Smooth muscle cell (in vitro differentiated cells): ENCODE results near the gene CHRNE. TPM values are rescaled to one million over a fixed set of nuclear protein-coding genes. Genes with fewer than 3 reads are reported as not detected.
A peak's percentile ranks its signal among the peaks of the same experiment; 100 is the strongest.

Experiments
- DNase-seq: peaks from one replicate; lab custom pipeline; 2025; ENCODE audit not compliant: unreplicated experiment; lab: John Stamatoyannopoulos, UW
- H2AFZ ChIP-seq: fragments of 200-600 bp; sonication (generic); 2 replicates; pipeline ENCODE4 v1.6.0; 2016; ENCODE audit warnings: antibody characterized with exemption, low read depth, mild to moderate bottlenecking
- H3F3A ChIP-seq: fragments of 200-600 bp; sonication (generic); 2 replicates; pipeline ENCODE4 v1.6.0; 2017; ENCODE audit warnings: antibody characterized with exemption, low read depth
- H3K27ac ChIP-seq: fragments of 200-600 bp; sonication (generic); 2 replicates; pipeline ENCODE4 v1.5.1; 2016; ENCODE audit warnings: low read depth, mild to moderate bottlenecking
- H3K27me3 ChIP-seq: fragments of 200-600 bp; sonication (generic); 2 replicates; pipeline ENCODE4 v1.6.1; 2016; ENCODE audit warnings: low read depth, mild to moderate bottlenecking
- H3K36me3 ChIP-seq: fragments of 200-600 bp; sonication (generic); 2 replicates; pipeline ENCODE4 v1.5.1; 2016; ENCODE audit warnings: low read depth
- H3K4me1 ChIP-seq: fragments of 200-600 bp; sonication (generic); 2 replicates; pipeline ENCODE4 v1.5.1; 2016; ENCODE audit warnings: low read depth
- H3K4me2 ChIP-seq: fragments of 200-600 bp; sonication (generic); 2 replicates; pipeline ENCODE4 v1.6.0; 2016; ENCODE audit warnings: mild to moderate bottlenecking
- H3K4me3 ChIP-seq: fragments of 200-600 bp; sonication (generic); 2 replicates; pipeline ENCODE4 v1.5.1; 2016; ENCODE audit warnings: mild to moderate bottlenecking
- H3K79me2 ChIP-seq: fragments of 200-600 bp; sonication (generic); 2 replicates; pipeline ENCODE4 v1.6.0; 2016; ENCODE audit warnings: low read depth, mild to moderate bottlenecking
- H3K9ac ChIP-seq: fragments of 200-600 bp; sonication (generic); 2 replicates; pipeline ENCODE4 v1.6.0; 2016; ENCODE audit warnings: low read depth
- H3K9me3 ChIP-seq: fragments of 200-600 bp; sonication (generic); replicated peaks from 2 replicates; pipeline ENCODE4 v1.5.1; 2016; ENCODE audit warnings: low read depth
- H4K20me1 ChIP-seq: fragments of 200-600 bp; sonication (generic); 2 replicates; pipeline ENCODE4 v1.6.0; 2016; ENCODE audit warnings: low read depth
- WGBS: methylation state at CpG from one replicate; pipeline ENCODE4 v1.1.7; 2016; ENCODE audit warnings: low lambda C conversion rate; 5-methylcytosine and 5-hydroxymethylcytosine counted together
- polyA plus RNA-seq: library from polyadenylated mRNA; unstranded; fragments of >200 nt; fragmentation: Nextera tagmentation; extraction: Ambion mirVana; gene quantifications from 2 replicates; pipeline ENCODE4 v1.2.1, GENCODE V29; 2016
- total RNA-seq: library from RNA; depleted of rRNA; stranded (reverse); fragments of >200 nt; gene quantifications from 2 replicates; pipeline ENCODE4 v1.2.3, GENCODE V29; 2014
- TF ChIP-seq, protein P1 (sequence below): fragments of 200-600 bp; sonication (generic); IDR thresholded peaks from 2 replicates; pipeline ENCODE4 v1.5.1; 2017; ENCODE audit warnings: borderline replicate concordance, mild to moderate bottlenecking, antibody characterized with exemption; ENCODE audit not compliant: insufficient read depth, poor library complexity, severe bottlenecking

CHRNE gene
- total and polyA plus RNA-seq, 2 experiments from 2014 or later: 1.7 to 2.7 TPM

DNA sequence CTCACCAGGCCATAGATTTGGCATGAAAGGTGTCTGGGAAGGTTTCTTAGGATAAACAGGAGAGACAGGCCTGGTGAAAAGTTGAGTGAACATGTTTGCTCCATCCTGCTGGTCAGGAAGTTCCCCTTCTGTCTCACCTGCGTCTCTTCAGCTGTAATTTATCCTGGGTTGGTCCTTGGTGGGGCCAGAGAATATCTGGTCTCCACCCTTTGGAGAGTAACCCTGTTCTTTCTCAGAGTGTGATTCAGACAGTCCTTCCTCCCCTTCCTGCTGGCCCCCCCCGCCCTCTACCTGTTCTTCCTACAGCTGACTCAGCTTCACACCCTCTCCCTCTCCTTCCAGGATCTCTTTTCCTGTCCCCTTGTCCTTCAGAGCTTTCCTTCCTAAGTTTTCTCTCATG, 52.7 kb downstream of the CHRNE start:
- Histone ChIP-seq H3K9me3 (no peaks in the 10 kb centered on the region), H2AFZ (no peak overlapping the region), H3K9ac (peak overlapping the region; percentile 57), H3K4me1 (peaks cover 9% of the 10 kb centered on the region), H3K36me3 (no peaks in the 10 kb centered on the region), H3K27me3 (no peaks in the 10 kb centered on the region), H3F3A (peaks cover 2% of the 10 kb centered on the region), H3K79me2 (peaks cover 25% of the 10 kb centered on the region), H3K4me3 (no peak overlapping the region), H3K4me2 (no peak overlapping the region), H4K20me1 (peaks cover 77% of the 10 kb centered on the region), H3K27ac (peak overlapping the region; percentile 82)
- 88% methylated on average over 2 of the region's 2 CpGs for WGBS
- TF ChIP-seq, protein P1, sequence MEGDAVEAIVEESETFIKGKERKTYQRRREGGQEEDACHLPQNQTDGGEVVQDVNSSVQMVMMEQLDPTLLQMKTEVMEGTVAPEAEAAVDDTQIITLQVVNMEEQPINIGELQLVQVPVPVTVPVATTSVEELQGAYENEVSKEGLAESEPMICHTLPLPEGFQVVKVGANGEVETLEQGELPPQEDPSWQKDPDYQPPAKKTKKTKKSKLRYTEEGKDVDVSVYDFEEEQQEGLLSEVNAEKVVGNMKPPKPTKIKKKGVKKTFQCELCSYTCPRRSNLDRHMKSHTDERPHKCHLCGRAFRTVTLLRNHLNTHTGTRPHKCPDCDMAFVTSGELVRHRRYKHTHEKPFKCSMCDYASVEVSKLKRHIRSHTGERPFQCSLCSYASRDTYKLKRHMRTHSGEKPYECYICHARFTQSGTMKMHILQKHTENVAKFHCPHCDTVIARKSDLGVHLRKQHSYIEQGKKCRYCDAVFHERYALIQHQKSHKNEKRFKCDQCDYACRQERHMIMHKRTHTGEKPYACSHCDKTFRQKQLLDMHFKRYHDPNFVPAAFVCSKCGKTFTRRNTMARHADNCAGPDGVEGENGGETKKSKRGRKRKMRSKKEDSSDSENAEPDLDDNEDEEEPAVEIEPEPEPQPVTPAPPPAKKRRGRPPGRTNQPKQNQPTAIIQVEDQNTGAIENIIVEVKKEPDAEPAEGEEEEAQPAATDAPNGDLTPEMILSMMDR: no peak
- no peak for DNase-seq

DNA sequence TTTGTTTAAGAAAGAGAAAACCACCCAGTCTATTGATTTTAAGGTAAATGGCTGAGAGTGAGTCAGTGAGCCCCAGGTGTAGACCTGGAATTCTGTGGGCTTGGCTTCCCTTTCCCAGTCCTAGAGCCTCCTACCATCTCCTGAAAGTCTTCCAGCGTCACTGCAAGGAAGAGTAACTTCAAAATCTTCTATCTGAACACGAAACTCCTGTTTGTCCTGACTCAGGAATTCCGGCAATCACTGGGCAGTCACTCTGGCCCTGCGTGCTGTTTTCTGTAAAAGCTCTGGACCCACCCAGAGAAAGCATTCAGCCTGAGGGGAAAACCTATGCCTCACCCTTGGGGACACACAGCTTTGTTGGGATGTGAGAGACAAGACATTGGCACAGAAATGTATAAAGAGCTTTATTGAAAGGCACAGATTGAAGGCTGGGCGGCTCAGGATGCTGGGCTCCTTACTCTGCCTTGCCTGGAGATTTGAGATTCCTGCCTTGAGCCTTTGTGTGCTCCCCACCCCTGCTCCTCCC, 53.8 kb downstream of the CHRNE start:
- Histone ChIP-seq H3F3A (peaks cover 2% of the 10 kb centered on the region), H3K36me3 (no peaks in the 10 kb centered on the region), H3K9me3 (no peaks in the 10 kb centered on the region), H3K4me2 (peak overlapping the region; percentile 33), H3K4me1 (peaks cover 8% of the 10 kb centered on the region), H2AFZ (no peak overlapping the region), H3K27me3 (no peaks in the 10 kb centered on the region), H3K27ac (peak overlapping the region; percentile 82), H4K20me1 (peaks cover 87% of the 10 kb centered on the region), H3K79me2 (peaks cover 37% of the 10 kb centered on the region), H3K4me3 (no peak overlapping the region), H3K9ac (peak overlapping the region; percentile 57)
- TF ChIP-seq, protein P1: no peak
- 61% methylated on average over 5 of the region's 5 CpGs for WGBS
- DNase-seq: no peak

Other genes with a start within 250 kb of the CHRNE start
- gene PELP1, start 199.0 kb downstream of the CHRNE start, total RNA-seq: 11.6 and 32.0 TPM in 2 replicates
- gene PELP1, start 199.0 kb downstream of the CHRNE start, polyA plus RNA-seq: 31.1 and 33.6 TPM in 2 replicates
- gene ARRB2, start 192.5 kb downstream of the CHRNE start, total RNA-seq: 1.1 and 4.0 TPM in 2 replicates
- gene ARRB2, start 192.5 kb downstream of the CHRNE start, polyA plus RNA-seq: 6.6 and 7.6 TPM in 2 replicates
- 10.9 and 25.0 TPM in 2 replicates for gene MED11, start 171.7 kb downstream of the CHRNE start, total RNA-seq
- gene MED11, start 171.7 kb downstream of the CHRNE start, polyA plus RNA-seq: 20.4 and 34.1 TPM in 2 replicates
- gene ZMYND15, start 163.3 kb downstream of the CHRNE start, total RNA-seq: not detected in 2 replicates
- gene ZMYND15, start 163.3 kb downstream of the CHRNE start, polyA plus RNA-seq: 0.54 TPM in 1 of 2 replicates, not detected in the other
- gene CXCL16, start 163.2 kb downstream of the CHRNE start, total RNA-seq: 2.4 and 3.2 TPM in 2 replicates
- 2.3 and 9.2 TPM in 2 replicates for gene CXCL16, start 163.2 kb downstream of the CHRNE start, polyA plus RNA-seq
- gene TM4SF5, start 131.2 kb downstream of the CHRNE start, total RNA-seq: not detected in 2 replicates
- gene TM4SF5, start 131.2 kb downstream of the CHRNE start, polyA plus RNA-seq: not detected in 2 replicates
- not detected in 2 replicates for gene VMO1, start 116.7 kb downstream of the CHRNE start, total RNA-seq
- 0.44 and 0.94 TPM in 2 replicates for gene VMO1, start 116.7 kb downstream of the CHRNE start, polyA plus RNA-seq
- gene GLTPD2, start 114.1 kb downstream of the CHRNE start, total RNA-seq: not detected in 2 replicates
- 0.82 and 0.89 TPM in 2 replicates for gene GLTPD2, start 114.1 kb downstream of the CHRNE start, polyA plus RNA-seq
- gene PSMB6, start 106.9 kb downstream of the CHRNE start, total RNA-seq: 139 and 162 TPM in 2 replicates
- gene PSMB6, start 106.9 kb downstream of the CHRNE start, polyA plus RNA-seq: 434 and 438 TPM in 2 replicates
- gene PLD2, start 95.9 kb downstream of the CHRNE start, total RNA-seq: 19.9 and 20.3 TPM in 2 replicates
- 9.9 and 26.4 TPM in 2 replicates for gene PLD2, start 95.9 kb downstream of the CHRNE start, polyA plus RNA-seq
- gene MINK1, start 69.8 kb downstream of the CHRNE start, total RNA-seq: 25.3 and 26.6 TPM in 2 replicates
- gene MINK1, start 69.8 kb downstream of the CHRNE start, polyA plus RNA-seq: 26.8 and 40.3 TPM in 2 replicates
- gene C17orf107, start 3.6 kb downstream of the CHRNE start, total RNA-seq: 5.0 and 9.9 TPM in 2 replicates
- gene C17orf107, start 3.6 kb downstream of the CHRNE start, polyA plus RNA-seq: 10.7 and 14.1 TPM in 2 replicates
- gene GP1BA, start 29.2 kb upstream of the CHRNE start, total RNA-seq: not detected in 2 replicates
- gene GP1BA, start 29.2 kb upstream of the CHRNE start, polyA plus RNA-seq: 0.07 and 0.41 TPM in 2 replicates
- gene SLC25A11, start 36.9 kb upstream of the CHRNE start, total RNA-seq: 29.9 and 39.3 TPM in 2 replicates
- 64.9 and 67.5 TPM in 2 replicates for gene SLC25A11, start 36.9 kb upstream of the CHRNE start, polyA plus RNA-seq
- 23.7 and 39.6 TPM in 2 replicates for gene RNF167, start 37.2 kb upstream of the CHRNE start, total RNA-seq
- gene RNF167, start 37.2 kb upstream of the CHRNE start, polyA plus RNA-seq: 59.4 and 61.6 TPM in 2 replicates
- 681 and 838 TPM in 2 replicates for gene PFN1, start 45.4 kb upstream of the CHRNE start, total RNA-seq
- gene PFN1, start 45.4 kb upstream of the CHRNE start, polyA plus RNA-seq: 1,482 and 1,485 TPM in 2 replicates
- 2.4 and 5.9 TPM in 2 replicates for gene ENO3, start 48.0 kb upstream of the CHRNE start, total RNA-seq
- gene ENO3, start 48.0 kb upstream of the CHRNE start, polyA plus RNA-seq: 13.1 and 14.5 TPM in 2 replicates
- 59.8 and 70.7 TPM in 2 replicates for gene SPAG7, start 64.7 kb upstream of the CHRNE start, total RNA-seq
- 187 and 192 TPM in 2 replicates for gene SPAG7, start 64.7 kb upstream of the CHRNE start, polyA plus RNA-seq
- gene CAMTA2, start 84.6 kb upstream of the CHRNE start, total RNA-seq: 5.1 and 11.8 TPM in 2 replicates
- 26.2 and 33.0 TPM in 2 replicates for gene CAMTA2, start 84.6 kb upstream of the CHRNE start, polyA plus RNA-seq
- gene INCA1, start 94.4 kb upstream of the CHRNE start, total RNA-seq: 0.36 TPM in 1 of 2 replicates, not detected in the other
- gene INCA1, start 94.4 kb upstream of the CHRNE start, polyA plus RNA-seq: 1.4 TPM in 2 replicates
- 20.9 and 22.3 TPM in 2 replicates for gene KIF1C, start 94.9 kb upstream of the CHRNE start, total RNA-seq
- 36.2 and 52.3 TPM in 2 replicates for gene KIF1C, start 94.9 kb upstream of the CHRNE start, polyA plus RNA-seq
- gene SLC52A1, start 132.3 kb upstream of the CHRNE start, total RNA-seq: 0.31 and 1.7 TPM in 2 replicates
- gene SLC52A1, start 132.3 kb upstream of the CHRNE start, polyA plus RNA-seq: 0.21 and 0.31 TPM in 2 replicates
- gene ZFP3, start 175.4 kb upstream of the CHRNE start, total RNA-seq: 0.22 and 0.27 TPM in 2 replicates
- gene ZFP3, start 175.4 kb upstream of the CHRNE start, polyA plus RNA-seq: 0.13 and 0.56 TPM in 2 replicates
- gene ZNF232, start 208.8 kb upstream of the CHRNE start, total RNA-seq: 11.2 and 12.5 TPM in 2 replicates
- gene ZNF232, start 208.8 kb upstream of the CHRNE start, polyA plus RNA-seq: 12.8 and 13.0 TPM in 2 replicates
- gene USP6, start 212.9 kb upstream of the CHRNE start, total RNA-seq: 0.09 TPM in 1 of 2 replicates, not detected in the other
- gene USP6, start 212.9 kb upstream of the CHRNE start, polyA plus RNA-seq: 0.08 and 0.09 TPM in 2 replicates